ENCODE data around the gene GNAZ.
A peak's percentile ranks its signal among the peaks of the same experiment; 100 is the strongest.

GNAZ gene

GRCh38 chr22:23119494-23120414 is 49.4 kb downstream of the GNAZ start:
- DNase-seq: no peak

- no peak for DNase-seq
Measured at GRCh38 chr22:23120415-23120899, 50.1 kb downstream of the GNAZ start.

- no peak for DNase-seq
Measured at GRCh38 chr22:23121000-23121421, 50.7 kb downstream of the GNAZ start.

- peak in 1 of 14 donors; percentile 37 for DNase-seq
Measured at GRCh38 chr22:23121424-23121823, 51.1 kb downstream of the GNAZ start.

- peak in 1 of 14 donors; percentile 18 for DNase-seq
Measured at GRCh38 chr22:23122216-23122957, 52.1 kb downstream of the GNAZ start.

GRCh38 chr22:23122992-23123803 is 52.9 kb downstream of the GNAZ start:
- no peak for DNase-seq

GRCh38 chr22:23123804-23124254 is 53.5 kb downstream of the GNAZ start:
- no peak for DNase-seq

- peak in 1 of 14 donors; percentile 28 for DNase-seq
Measured at GRCh38 chr22:23124611-23125511, 54.5 kb downstream of the GNAZ start.

- DNase-seq: no peak
Measured at GRCh38 chr22:23125512-23126103, 55.3 kb downstream of the GNAZ start.

GRCh38 chr22:23126165-23127054 is 56.1 kb downstream of the GNAZ start:
- peak in 1 of 14 donors; percentile 32 for DNase-seq

- peak in 1 of 14 donors; percentile 54 for DNase-seq
Measured at GRCh38 chr22:23127055-23127756, 56.9 kb downstream of the GNAZ start.

GRCh38 chr22:23127788-23128187 is 57.5 kb downstream of the GNAZ start:
- DNase-seq: no peak

GRCh38 chr22:23128269-23129108 is 58.2 kb downstream of the GNAZ start:
- DNase-seq: peak in 12 of 14 donors; percentile 39 to 88 (median 81)

GRCh38 chr22:23129149-23129548 is 58.8 kb downstream of the GNAZ start:
- no peak for DNase-seq

GRCh38 chr22:23130697-23131096 is 60.4 kb downstream of the GNAZ start:
- no peak for DNase-seq

- DNase-seq: no peak
Measured at GRCh38 chr22:23131931-23132330, 61.6 kb downstream of the GNAZ start.

- DNase-seq: no peak
Measured at GRCh38 chr22:23132376-23133091, 62.2 kb downstream of the GNAZ start.

Measured in C1 segment of cervical spinal cord (tissue), 14 donors.